ENCODE results near the gene RXRB.

RXRB gene

DNA sequence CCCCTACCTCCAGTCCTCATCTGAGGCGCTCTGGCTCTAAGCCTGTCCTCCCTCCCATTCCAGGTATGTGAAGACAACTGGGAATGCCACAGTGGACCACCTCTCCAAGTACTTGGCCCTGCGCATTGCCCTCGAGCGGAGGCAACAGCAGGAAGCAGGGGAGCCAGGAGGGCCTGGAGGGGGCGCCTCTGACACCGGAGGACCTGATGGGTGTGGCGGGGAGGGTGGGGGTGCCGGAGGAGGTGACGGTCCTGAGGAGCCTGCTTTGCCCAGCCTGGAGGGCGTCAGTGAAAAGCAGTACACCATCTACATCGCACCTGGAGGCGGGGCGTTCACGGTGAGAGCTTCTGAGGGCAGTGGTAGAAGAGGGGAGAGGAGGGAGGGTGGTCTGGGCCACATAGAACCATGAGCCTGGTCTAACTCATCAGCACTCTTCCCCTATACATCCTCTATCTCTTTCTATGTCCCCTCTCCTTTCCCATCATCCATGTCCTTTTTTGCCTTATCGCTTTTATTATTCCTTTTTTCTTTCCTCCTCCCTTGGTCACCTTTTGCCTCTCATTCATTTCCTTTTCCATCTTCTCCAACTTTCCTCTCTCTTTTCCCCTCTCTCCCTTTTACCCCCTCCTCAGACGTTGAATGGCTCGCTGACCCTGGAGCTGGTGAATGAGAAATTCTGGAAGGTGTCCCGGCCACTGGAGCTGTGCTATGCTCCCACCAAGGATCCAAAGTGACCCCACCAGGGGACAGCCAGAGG is 11.4 kb upstream of the RXRB start:
- no peak for DNase-seq (ENCODE audit: low read depth, low spot score)

DNA sequence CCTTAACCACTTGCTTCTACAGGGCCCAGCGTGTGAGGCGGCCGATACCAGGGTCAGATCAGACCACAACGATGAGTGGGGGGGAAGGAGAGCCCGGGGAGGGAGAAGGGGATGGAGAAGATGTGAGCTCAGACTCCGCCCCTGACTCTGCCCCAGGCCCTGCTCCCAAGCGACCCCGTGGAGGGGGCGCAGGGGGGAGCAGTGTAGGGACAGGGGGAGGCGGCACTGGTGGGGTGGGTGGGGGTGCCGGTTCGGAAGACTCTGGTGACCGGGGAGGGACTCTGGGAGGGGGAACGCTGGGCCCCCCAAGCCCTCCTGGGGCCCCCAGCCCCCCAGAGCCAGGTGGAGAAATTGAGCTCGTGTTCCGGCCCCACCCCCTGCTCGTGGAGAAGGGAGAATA is 10.7 kb upstream of the RXRB start:
- no peak for DNase-seq (ENCODE audit: low read depth, low spot score)

DNA sequence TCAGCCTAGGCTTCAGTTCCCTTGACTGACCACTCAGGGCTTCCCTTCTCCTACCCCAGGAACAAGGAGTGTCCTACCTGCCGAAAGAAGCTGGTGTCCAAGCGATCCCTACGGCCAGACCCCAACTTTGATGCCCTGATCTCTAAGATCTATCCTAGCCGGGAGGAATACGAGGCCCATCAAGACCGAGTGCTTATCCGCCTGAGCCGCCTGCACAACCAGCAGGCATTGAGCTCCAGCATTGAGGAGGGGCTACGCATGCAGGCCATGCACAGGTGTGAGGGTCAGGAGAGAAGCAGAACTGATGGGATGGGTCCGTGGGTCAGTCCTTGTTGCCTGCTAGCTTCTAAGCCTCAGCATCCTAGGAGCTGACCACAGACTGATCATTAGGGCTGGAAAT is 9.4 kb upstream of the RXRB start:
- no peak for DNase-seq (ENCODE audit: low read depth, low spot score)

DNA sequence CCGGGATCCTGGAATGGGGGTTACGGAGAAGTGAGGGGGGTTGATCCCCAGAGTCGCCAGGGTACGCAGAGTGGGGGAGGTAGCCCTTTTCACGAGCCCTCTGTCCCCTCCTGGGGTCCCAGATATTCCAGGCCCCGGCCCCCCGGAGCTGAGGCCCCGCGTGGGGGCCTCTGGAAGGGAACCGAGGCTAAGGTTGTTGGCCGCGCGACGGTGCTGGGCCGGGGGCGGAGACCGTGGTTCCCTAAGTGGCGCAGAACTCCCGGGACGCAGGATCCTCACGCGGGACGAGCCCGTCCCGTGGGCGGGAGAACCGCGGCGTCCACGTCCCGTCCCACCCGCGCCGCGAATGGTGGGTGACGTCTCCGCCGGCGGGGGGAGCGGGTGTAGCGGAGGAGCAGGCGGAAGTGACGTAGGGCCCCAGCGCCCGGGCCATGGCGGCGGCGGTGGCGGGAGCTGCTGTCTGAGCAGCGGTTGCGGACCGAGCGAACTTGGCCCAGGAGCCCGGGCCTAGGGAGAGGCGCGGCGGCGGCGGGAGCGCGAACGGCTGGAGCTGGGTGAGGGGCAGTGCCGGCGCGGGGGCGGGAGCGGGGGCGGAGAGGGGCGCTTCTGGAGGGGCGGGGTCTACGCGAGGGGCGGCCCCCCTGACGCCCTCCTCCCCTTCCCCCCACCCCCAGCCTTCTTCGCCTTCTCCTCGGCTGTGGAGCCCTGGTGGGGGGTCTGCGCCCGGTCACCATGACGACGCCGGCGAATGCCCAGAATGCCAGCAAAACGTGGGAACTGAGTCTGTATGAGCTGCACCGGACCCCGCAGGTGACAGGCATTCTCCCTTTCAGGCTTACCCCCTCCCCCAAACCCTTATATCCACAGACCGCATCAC is 7.9 kb upstream of the RXRB start, which contains the start of gene RING1:
Gene RING1 (plus strand): TSS at position 410 of the 877 bp plus-strand sequence. CDS start 323 bp downstream, at position 733.
- DNase-seq (ENCODE audit: low read depth, low spot score), result no peak

DNA sequence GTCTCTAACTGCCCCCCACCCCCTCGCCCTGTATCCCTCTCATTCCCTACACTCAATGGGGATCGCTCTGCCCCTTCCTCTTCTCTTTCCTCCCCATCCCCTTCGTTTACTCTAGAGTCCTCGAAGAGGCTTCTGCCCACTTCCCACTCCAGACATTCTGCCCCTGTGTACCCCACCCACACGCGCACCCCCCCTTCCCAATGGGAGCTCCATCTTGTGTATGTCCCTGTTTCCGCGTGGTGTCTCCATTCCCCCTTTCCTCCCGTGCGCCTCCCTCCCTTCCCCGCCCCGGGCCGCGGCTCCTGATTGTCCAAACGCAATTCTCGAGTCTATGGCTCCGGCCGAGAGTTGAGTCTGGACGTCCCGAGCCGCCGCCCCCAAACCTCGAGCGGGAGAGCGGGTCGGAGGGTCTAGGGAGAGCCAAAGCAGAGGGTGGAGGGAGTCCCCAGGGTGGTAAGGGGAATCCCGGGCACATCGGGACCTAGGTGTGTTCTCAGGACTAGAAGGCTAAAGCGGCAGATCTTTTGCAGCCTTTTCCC is 7.2 kb upstream of the RXRB start:
- no peak for DNase-seq (ENCODE audit: low read depth, low spot score)

DNA sequence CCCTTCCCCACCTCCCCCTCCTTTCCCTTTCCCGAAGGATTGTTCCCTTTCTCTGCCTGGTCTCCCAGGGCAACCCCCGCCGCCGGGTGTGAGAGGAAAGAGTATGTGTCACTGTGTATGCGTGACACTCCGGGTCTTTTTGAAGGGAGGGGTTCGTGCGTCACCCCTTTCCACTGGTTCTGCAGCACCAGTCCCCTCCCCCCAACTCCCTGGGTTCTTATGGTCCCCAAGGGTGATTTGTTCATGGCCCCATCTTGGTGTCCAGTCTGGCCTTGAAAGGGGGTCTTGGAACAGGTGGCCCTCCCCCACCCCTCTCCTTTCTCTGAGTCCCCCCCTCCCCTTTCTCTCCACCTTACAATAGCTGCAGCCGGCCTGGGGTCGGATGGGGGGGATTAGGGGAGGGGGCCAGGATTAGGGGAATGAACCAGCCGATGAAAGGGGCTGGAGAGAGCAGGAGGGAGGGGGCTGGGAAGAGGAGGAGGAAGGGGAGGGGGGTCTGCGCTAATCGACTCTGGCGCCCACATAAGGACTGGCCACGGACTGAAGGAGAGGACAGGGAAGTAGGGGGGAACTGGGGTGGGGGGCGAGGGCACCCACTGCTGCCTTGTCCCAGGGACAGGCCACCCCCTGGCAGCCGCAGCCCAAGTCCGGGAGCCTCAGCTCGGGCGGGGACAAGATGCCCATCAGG is 6.5 kb upstream of the RXRB start:
- DNase-seq (ENCODE audit: low read depth, low spot score), result no peak

DNA sequence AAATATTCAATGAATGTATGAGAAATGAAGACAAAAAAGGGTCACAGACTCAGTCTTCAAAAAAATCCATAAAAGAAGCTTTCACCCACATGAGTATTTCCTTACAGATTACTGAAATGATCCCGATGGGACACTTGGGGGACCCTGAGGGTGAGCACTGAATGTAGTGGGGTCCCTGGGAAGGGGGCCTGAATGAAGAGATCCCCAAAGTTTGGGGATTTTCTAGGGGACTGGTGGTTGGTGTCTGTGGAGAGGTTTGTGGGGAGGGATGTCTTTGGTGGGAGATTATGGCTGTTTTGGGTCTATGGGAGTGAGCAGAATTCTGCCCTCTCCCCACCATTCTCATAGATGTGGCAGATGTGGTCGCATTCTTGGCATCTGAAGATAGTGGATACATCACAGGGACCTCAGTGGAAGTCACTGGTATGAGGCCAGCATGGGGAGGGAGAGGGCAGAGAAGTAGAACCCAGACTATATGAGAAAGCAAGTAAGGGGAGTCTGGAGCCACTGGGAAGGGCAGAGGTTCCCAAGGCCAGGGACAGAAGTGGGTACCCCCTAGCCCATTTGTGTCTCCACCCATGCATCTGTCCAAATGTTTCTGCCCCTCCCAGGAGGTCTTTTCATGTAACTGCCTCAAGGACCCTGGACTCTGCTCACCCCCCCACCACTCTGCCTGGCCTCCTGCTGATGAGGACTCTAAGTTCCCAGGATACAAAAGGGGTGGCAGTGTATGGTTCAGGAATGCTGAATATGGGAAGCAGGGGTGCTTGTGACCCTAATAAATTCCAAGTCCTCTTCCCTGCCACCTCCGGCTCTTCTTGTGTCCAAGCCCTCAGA is 5.8 kb upstream of the RXRB start:
- DNase-seq (ENCODE audit: low read depth, low spot score), result no peak

DNA sequence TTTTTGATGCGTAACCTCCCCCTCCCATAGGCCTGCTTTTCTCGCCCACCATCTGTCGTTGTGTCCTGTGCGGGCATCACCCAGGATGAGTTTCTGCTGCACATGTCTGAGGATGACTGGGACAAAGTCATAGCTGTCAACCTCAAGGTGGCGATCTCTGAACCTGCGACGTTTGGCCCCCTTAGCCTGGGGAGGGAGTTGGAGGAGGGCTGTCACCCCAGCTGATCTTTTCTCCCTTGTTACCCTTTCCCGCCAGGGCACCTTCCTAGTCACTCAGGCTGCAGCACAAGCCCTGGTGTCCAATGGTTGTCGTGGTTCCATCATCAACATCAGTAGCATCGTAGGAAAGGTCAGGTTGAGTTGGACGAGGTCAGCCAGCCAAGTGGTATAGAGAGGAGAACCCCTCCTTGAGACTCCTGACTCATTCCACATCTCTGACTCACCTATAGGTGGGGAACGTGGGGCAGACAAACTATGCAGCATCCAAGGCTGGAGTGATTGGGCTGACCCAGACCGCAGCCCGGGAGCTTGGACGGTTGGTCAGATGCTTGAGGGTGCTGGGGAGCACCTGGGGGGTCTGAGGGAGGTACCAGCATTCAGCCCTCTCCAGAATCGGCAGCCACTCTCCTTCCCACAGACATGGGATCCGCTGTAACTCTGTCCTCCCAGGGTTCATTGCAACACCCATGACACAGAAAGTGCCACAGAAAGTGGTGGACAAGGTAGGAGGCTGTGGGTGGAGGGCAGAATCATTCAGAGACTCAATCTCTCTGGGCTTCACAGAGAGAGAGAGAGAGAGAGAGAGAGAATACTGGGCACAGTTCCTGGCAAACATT is 4.9 kb upstream of the RXRB start:
- DNase-seq (ENCODE audit: low read depth, low spot score), result no peak

DNA sequence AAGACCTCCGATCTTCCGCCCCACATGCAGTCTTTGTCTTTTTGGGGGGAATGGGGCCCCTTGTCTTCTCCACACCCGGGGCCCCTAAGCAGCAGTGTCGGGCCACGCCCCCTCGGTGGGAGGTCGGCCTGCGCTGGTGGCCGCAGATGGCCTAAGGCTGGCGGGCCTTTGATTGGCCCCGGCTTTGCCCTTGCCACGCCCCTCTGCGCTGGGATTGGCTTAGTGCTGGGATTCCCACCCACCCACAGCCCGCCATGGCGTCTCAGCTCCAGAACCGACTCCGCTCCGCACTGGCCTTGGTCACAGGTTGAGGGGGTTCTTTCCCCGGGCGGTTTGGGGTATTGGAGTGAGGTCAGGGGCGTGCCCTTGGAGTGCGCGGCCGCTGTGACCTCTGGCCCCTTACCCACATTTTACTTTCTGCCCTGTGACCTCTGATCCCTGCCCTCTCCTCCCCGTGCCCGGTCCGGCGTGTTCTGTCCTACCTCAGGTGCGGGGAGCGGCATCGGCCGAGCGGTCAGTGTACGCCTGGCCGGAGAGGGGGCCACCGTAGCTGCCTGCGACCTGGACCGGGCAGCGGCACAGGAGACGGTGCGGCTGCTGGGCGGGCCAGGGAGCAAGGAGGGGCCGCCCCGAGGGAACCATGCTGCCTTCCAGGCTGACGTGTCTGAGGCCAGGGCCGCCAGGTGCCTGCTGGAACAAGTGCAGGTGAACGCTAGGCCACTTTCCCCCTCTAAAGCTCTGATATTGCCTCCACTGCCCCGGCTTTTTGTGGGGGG is 4.1 kb upstream of the RXRB start, which contains the start of gene HSD17B8:
Gene HSD17B8 (plus strand): TSS at position 241 of the 776 bp plus-strand sequence. CDS start 14 bp downstream, at position 255.
- DNase-seq (ENCODE audit: low read depth, low spot score), result peak; percentile 72

DNA sequence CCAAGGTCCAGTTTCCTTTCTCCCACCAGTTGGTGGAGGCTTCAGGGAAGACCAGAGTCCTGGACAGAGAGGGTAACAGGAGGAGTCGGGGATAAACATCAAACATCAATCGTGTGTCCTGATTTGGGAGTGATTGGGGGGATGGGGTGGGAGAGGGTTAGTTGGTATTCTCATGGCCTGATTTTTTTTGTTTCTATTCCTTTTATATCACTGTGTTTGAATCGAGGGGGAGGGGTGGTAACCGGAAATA is 3.6 kb upstream of the RXRB start:
- DNase-seq (ENCODE audit: low read depth, low spot score), result no peak

DNA sequence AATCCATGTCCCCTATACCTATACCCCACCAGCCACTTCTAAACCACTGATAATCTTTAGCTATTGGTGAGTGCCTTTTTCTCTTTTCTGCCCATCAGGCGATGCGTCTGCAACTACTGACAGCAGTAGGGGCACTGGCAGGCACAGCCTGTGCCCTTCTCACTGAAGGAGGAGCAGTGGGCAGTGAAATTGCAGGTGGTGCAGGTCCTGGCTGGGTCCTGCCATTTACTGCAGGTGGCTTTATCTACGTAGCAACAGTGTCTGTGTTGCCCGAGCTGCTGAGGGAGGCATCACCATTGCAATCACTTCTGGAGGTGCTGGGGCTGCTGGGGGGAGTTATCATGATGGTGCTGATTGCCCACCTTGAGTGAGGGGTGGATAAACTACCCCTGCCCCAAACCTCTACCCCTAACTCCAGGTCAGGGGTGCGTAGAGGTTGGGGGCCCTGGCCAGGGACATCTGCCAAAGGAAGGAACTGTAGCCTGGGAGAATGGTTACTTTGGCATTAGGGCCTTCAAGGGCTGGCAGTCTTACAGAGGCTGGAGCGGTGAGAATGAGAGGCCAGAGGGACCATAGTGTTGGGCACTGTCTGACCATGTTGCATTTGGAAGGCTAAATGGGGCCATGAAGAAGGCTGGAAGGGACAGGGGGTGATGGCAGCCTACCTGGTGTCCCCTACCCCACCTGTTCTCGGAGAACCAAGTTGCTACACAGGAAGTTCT is 3.1 kb upstream of the RXRB start:
- no peak for DNase-seq (ENCODE audit: low read depth, low spot score)

DNA sequence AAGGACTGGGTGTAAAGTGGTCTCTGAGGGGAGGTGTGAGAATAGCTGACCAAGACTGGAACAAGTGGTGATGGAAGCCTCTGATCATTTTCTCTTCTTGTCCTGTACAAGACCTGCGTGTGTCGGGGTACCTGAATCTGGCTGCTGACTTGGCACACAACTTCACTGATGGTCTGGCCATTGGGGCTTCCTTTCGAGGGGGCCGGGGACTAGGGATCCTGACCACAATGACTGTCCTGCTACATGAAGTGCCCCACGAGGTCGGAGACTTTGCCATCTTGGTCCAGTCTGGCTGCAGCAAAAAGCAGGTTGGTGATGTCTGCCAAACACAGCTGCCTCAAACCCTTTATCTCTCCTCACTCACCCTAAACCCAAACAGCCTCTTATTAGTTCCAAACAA is 2.3 kb upstream of the RXRB start:
- no peak for DNase-seq (ENCODE audit: low read depth, low spot score)

DNA sequence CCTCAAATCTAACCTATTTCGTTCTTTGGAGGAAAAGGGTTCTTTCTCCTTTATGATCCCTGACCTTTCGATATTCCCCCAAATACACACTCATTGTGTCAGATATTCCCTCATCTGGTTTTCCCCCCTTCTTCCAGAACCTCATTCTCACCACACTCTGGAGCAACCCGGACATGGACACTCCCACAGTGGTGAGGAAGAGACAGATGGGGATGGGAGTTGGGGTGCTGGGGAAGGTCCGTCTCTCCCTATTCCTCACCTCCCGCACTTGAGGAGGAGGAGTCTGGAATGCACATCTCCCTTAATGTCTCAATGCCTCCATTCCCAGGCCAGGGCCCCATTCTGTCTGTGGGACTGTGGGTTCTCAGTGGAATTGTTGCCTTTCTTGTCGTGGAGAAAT is 1.5 kb upstream of the RXRB start:
- DNase-seq (ENCODE audit: low read depth, low spot score), result no peak

DNA sequence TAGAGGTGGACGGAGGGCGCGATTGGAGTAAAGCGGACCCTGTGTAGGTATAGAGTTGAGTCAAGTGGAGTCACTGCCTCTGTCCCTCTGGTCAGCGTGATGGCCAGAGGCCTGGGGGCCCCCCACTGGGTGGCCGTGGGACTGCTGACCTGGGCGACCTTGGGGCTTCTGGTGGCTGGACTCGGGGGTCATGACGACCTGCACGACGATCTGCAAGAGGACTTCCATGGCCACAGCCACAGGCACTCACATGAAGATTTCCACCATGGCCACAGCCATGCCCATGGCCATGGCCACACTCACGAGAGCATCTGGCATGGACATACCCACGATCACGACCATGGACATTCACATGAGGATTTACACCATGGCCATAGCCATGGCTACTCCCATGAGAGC is 681 bp upstream of the RXRB start:
- DNase-seq (ENCODE audit: low read depth, low spot score), result no peak

DNA sequence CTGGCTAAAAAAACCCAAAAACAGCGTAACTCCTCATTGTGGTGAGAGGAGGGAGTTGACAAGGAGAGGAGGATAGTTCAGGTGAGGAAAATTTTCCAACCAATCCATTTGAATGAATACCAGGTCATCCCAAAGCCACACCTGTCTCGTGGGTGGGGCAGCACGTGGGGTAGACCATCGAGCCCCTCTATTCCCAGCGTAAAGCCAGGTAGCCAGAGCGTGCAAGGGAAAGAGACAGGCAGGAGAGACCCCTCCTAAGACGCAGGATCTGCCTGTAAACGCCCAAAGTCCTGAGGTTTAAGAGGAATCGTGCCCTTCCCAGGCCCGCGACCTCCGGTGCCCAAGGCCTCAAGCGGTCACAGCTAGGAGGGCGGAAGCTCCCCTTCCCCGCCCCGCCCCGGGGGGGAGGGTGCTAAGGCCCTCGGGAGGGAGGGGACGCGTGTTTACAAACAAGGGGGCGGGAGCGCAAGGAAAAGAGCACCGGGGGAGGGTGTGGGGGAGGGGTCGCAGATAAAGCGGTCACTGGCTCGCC is 712 bp downstream of the RXRB start:
- no peak for DNase-seq (ENCODE audit: low read depth, low spot score)

DNA sequence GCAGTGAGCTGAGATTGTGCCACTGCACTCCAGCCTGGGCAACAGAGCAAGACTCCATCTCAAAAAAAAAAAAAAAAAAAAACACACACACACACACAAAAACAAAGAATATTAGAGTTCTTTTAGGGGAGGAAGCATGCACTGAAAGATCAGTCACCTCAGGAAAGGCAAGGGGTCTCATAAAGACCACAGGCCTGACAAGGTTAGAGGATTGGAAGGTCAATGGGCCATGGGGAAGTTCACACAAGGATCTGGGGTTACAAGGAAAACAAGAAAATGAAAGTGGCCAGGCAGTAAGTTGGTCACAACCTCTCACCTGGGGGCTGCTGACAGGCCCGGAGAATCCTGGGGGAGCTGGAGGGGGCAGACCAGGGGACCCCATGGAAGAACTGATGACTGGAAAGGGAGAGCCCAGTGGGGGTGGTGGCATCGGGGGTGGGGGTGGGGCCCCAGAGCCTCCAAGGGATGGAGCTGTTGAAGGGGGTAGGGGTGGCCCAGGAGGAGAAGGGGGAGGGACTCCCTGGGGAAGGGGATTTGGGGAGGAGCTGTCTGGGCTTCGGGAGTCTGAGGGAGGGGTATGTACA is 1.5 kb downstream of the RXRB start:
- DNase-seq (ENCODE audit: low read depth, low spot score), result no peak

DNA sequence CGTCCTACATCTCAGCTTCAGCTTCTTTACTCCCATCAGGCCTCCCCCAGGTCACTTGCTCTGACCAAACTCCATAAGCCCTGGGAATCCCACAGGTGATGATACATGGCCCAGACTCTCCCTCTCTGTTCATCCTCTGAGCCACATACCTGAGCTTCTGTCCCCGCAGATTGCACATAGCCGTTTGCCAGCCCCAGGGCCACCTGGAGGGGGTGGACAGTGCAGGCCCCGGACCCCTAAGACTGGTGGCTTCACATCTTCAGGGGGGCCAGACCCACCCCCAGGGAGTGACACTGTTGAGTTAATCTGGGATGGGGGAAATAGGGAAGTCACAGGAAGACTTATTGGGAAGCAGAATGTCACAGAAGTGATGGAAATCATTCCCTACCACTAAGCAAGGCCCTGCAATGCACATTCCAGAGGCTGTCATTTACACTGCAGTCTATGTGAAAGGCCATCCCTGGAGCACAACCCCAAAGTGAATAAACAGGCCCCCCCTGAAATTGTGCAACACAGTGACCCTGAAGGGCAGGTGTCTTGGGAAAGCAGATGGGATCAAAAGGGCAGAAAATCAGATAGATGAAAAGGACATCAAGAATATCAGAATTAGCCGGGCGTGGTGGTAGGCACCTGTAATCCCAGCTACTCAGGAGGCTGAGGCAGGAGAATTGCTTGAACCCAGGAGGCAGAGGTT is 2.2 kb downstream of the RXRB start:
- no peak for DNase-seq (ENCODE audit: low read depth, low spot score)
